WTC11 (cell line): ENCODE measurements around the gene SOX5. TPM values are rescaled to one million over a fixed set of nuclear protein-coding genes. Genes with fewer than 3 reads are reported as not detected.

Experiments
- ATAC-seq: fragments of 200-7000 bp; cut with Tn5 transposase; 2 replicates; pipeline ENCODE4 v1.10.0; 2021; ENCODE audit warnings: mild to moderate bottlenecking, moderate library complexity
- CTCF ChIA-PET: fragments of 300-600 bp; sonication (Branson Sonifier 250); formaldehyde crosslinking; loops from one replicate; lab custom pipeline; 2021; ENCODE audit warnings: antibody characterized with exemption; lab: Charles Lee
- POLR2A ChIA-PET: fragments of 350-600 bp; sonication (Branson Sonifier 250); formaldehyde crosslinking; loops from one replicate; lab custom pipeline; 2021; ENCODE audit warnings: antibody characterized with exemption; lab: Charles Lee
- DNase-seq: peaks from one replicate; pipeline ENCODE4 v3.0.0; 2021; ENCODE audit warnings: low spot score
- H3K27ac Mint-ChIP-seq: 2 replicates; pipeline ENCODE4 v1.8.0; 2021; ENCODE audit warnings: mixed read lengths
- H3K27me3 Mint-ChIP-seq: 2 replicates; pipeline ENCODE4 v1.8.0; 2021; ENCODE audit warnings: low read depth, mild to moderate bottlenecking, moderate library complexity, mixed read lengths
- H3K36me3 Mint-ChIP-seq: 2 replicates; pipeline ENCODE4 v1.8.0; 2021; ENCODE audit warnings: mixed read lengths
- H3K4me1 Mint-ChIP-seq: 2 replicates; pipeline ENCODE4 v1.8.0; 2022; ENCODE audit warnings: mixed read lengths
- H3K4me3 Mint-ChIP-seq: 2 replicates; pipeline ENCODE4 v1.8.0; 2021; ENCODE audit warnings: mild to moderate bottlenecking, moderate library complexity, mixed read lengths
- H3K9me3 Mint-ChIP-seq: 2 replicates; pipeline ENCODE4 v1.8.0; 2021; ENCODE audit warnings: mixed read lengths
- ESRRA ChIP-seq: sonication (generic); formaldehyde crosslinking; IDR thresholded peaks from 2 replicates; pipeline ENCODE4 v1.8.1; 2022; ENCODE audit warnings: mild to moderate bottlenecking, missing genetic modification reagents, borderline replicate concordance
- NFYB ChIP-seq: sonication (generic); formaldehyde crosslinking; conservative IDR thresholded peaks from 2 replicates; pipeline ENCODE4 v1.8.0; 2022; ENCODE audit warnings: low read depth, missing genetic modification reagents
- OVOL2 ChIP-seq: fragments of 250-450 bp; sonication (Bioruptor Pico); IDR thresholded peaks from 2 replicates; pipeline ENCODE4 v1.9.0; 2021; ENCODE audit warnings: mild to moderate bottlenecking, borderline replicate concordance
- SMAD4 ChIP-seq: sonication (generic); formaldehyde crosslinking; IDR thresholded peaks from 2 replicates; pipeline ENCODE4 v1.8.0; 2022; ENCODE audit warnings: mild to moderate bottlenecking, missing genetic modification reagents
- SP1 ChIP-seq: sonication (generic); formaldehyde crosslinking; conservative IDR thresholded peaks from 2 replicates; pipeline ENCODE4 v1.8.1; 2022; ENCODE audit warnings: missing genetic modification reagents
- ZNF416 ChIP-seq: fragments of 250-450 bp; sonication (Bioruptor Pico); IDR thresholded peaks from 2 replicates; pipeline ENCODE4 v1.9.0; 2021; ENCODE audit warnings: mild to moderate bottlenecking, inconsistent platforms
- total RNA-seq: library from RNA; stranded (reverse); gene quantifications from 3 replicates; pipeline ENCODE4 v1.2.3, GENCODE V29; 2021
- TF ChIP-seq, protein P1 (sequence below): sonication (generic); formaldehyde crosslinking; conservative IDR thresholded peaks from 2 replicates; pipeline ENCODE4 v1.8.1; 2023; ENCODE audit warnings: mild to moderate bottlenecking, low read depth, missing genetic modification reagents, moderate library complexity
- TF ChIP-seq, protein P2 (sequence below): sonication (generic); formaldehyde crosslinking; IDR thresholded peaks from 2 replicates; pipeline ENCODE4 v1.8.1; 2022; ENCODE audit warnings: low read depth, mild to moderate bottlenecking, moderate library complexity, missing genetic modification reagents, borderline replicate concordance
- TF ChIP-seq, protein P3 (sequence below): sonication (generic); formaldehyde crosslinking; IDR thresholded peaks from 2 replicates; pipeline ENCODE4 v1.8.1; 2023; ENCODE audit warnings: mild to moderate bottlenecking, missing genetic modification reagents, borderline replicate concordance
- TF ChIP-seq, protein P4 (sequence below): fragments of 250-450 bp; sonication (Bioruptor Pico); IDR thresholded peaks from 2 replicates; pipeline ENCODE4 v1.9.0; 2021; ENCODE audit warnings: moderate library complexity, mild to moderate bottlenecking, inconsistent platforms, borderline replicate concordance
- TF ChIP-seq, protein P5 (sequence below): sonication (generic); formaldehyde crosslinking; IDR thresholded peaks from 2 replicates; pipeline ENCODE4 v1.8.1; 2022; ENCODE audit warnings: missing genetic modification reagents, borderline replicate concordance

SOX5 gene
- total RNA-seq, 1 experiment from 2014 or later, result 2.3 TPM

DNA sequence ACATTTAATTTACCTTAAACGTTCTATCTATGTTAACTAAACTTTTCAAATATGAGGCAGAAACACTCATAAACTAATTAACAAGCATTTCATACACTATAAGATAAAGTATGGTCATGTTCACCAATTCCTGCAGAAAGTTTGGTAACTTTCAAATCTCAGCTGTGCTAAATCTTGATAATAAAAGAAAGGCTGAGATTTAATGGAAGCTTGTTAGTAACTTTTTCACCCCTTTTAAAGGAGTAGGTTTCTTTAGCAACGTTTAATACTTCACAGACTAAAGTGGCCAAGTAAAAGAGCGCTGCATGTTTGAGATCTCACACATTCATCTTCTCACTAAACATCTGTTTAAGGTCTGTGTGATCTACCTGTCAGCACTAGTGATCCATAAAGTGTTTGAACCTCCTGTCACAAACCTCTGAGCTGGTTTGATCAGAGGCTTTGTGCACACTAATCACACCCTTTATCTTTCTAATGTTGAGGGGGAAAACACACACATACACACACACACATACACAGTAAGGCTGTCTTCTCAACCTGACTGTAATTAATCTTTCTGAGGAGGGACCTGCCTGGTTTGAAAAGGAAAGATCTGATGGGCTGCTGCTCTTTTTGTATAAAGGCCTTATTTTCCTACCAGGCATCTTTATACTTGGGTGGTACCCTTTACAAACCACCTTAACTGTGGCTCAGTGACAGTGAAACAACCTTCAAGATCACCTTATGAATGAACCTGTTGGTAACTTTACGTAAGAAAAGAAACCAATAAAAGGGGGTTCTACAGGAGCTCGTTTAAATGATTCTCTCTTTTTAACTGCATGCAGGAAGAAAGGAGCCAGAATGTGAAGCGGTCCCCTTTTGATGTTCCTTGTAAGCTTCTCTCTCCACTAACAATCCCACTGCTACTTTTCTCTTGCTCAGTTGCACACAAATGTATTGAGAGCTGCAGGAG lies 244.2 kb downstream of the SOX5 start (continued):
- TF ChIP-seq, protein P1, sequence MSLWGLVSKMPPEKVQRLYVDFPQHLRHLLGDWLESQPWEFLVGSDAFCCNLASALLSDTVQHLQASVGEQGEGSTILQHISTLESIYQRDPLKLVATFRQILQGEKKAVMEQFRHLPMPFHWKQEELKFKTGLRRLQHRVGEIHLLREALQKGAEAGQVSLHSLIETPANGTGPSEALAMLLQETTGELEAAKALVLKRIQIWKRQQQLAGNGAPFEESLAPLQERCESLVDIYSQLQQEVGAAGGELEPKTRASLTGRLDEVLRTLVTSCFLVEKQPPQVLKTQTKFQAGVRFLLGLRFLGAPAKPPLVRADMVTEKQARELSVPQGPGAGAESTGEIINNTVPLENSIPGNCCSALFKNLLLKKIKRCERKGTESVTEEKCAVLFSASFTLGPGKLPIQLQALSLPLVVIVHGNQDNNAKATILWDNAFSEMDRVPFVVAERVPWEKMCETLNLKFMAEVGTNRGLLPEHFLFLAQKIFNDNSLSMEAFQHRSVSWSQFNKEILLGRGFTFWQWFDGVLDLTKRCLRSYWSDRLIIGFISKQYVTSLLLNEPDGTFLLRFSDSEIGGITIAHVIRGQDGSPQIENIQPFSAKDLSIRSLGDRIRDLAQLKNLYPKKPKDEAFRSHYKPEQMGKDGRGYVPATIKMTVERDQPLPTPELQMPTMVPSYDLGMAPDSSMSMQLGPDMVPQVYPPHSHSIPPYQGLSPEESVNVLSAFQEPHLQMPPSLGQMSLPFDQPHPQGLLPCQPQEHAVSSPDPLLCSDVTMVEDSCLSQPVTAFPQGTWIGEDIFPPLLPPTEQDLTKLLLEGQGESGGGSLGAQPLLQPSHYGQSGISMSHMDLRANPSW, result no peak
- TF ChIP-seq, protein P2, sequence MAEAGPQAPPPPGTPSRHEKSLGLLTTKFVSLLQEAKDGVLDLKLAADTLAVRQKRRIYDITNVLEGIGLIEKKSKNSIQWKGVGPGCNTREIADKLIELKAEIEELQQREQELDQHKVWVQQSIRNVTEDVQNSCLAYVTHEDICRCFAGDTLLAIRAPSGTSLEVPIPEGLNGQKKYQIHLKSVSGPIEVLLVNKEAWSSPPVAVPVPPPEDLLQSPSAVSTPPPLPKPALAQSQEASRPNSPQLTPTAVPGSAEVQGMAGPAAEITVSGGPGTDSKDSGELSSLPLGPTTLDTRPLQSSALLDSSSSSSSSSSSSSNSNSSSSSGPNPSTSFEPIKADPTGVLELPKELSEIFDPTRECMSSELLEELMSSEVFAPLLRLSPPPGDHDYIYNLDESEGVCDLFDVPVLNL (CRISPR knock-in tag), result no peak
- TF ChIP-seq, protein P3, sequence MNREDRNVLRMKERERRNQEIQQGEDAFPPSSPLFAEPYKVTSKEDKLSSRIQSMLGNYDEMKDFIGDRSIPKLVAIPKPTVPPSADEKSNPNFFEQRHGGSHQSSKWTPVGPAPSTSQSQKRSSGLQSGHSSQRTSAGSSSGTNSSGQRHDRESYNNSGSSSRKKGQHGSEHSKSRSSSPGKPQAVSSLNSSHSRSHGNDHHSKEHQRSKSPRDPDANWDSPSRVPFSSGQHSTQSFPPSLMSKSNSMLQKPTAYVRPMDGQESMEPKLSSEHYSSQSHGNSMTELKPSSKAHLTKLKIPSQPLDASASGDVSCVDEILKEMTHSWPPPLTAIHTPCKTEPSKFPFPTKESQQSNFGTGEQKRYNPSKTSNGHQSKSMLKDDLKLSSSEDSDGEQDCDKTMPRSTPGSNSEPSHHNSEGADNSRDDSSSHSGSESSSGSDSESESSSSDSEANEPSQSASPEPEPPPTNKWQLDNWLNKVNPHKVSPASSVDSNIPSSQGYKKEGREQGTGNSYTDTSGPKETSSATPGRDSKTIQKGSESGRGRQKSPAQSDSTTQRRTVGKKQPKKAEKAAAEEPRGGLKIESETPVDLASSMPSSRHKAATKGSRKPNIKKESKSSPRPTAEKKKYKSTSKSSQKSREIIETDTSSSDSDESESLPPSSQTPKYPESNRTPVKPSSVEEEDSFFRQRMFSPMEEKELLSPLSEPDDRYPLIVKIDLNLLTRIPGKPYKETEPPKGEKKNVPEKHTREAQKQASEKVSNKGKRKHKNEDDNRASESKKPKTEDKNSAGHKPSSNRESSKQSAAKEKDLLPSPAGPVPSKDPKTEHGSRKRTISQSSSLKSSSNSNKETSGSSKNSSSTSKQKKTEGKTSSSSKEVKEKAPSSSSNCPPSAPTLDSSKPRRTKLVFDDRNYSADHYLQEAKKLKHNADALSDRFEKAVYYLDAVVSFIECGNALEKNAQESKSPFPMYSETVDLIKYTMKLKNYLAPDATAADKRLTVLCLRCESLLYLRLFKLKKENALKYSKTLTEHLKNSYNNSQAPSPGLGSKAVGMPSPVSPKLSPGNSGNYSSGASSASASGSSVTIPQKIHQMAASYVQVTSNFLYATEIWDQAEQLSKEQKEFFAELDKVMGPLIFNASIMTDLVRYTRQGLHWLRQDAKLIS, result no peak
- TF ChIP-seq ZNF416 (CRISPR knock-in tag) (no peak), SP1 (CRISPR knock-in tag) (no peak), SMAD4 (CRISPR knock-in tag) (no peak)
- TF ChIP-seq, protein P4, sequence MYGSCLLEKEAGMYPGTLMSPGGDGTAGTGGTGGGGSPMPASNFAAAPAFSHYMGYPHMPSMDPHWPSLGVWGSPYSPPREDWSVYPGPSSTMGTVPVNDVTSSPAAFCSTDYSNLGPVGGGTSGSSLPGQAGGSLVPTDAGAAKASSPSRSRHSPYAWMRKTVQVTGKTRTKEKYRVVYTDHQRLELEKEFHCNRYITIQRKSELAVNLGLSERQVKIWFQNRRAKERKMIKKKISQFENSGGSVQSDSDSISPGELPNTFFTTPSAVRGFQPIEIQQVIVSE (CRISPR knock-in tag), result no peak

DNA sequence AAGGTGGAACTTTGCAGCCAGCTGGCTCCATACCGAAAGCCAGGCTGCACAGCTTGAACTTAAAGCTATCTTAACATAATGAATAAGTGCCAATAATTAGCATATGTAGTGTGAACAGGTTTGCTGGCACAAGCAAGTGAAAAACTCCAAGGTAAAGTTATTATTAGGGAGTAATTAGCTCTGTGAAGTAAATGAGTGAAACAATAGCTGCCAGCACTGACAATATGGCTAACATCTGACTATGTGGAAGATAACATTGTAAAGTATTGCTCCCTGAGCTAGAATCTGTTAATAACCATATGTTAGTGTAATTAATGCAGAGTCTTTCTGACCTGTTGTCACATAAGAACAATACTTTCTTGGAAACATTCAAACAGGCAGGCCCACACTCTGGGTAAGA lies 246.4 kb downstream of the SOX5 start:
- Mint-ChIP-seq H3K36me3 (no peaks in the 10 kb centered on the region), H3K27ac (no peak overlapping the region), H3K9me3 (no peaks in the 10 kb centered on the region), H3K27me3 (no peaks in the 10 kb centered on the region), H3K4me3 (no peak overlapping the region), H3K4me1 (peaks cover 27% of the 10 kb centered on the region)
- no peak for ATAC-seq
- POLR2A ChIA-PET, result no interaction called here
- no peak for TF ChIP-seq ESRRA (CRISPR knock-in tag)
- TF ChIP-seq NFYB, result no peak
- no peak for TF ChIP-seq OVOL2 (CRISPR knock-in tag)
- TF ChIP-seq SMAD4 (CRISPR knock-in tag), result no peak
- TF ChIP-seq, protein P5, sequence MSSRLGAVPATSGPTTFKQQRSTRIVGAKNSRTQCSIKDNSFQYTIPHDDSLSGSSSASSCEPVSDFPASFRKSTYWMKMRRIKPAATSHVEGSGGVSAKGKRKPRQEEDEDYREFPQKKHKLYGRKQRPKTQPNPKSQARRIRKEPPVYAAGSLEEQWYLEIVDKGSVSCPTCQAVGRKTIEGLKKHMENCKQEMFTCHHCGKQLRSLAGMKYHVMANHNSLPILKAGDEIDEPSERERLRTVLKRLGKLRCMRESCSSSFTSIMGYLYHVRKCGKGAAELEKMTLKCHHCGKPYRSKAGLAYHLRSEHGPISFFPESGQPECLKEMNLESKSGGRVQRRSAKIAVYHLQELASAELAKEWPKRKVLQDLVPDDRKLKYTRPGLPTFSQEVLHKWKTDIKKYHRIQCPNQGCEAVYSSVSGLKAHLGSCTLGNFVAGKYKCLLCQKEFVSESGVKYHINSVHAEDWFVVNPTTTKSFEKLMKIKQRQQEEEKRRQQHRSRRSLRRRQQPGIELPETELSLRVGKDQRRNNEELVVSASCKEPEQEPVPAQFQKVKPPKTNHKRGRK, result no peak
- TF ChIP-seq, protein P1, result no peak
- TF ChIP-seq, all 79 proteins: peak for 0
- no peak for DNase-seq
- CTCF ChIA-PET, result no interaction called here
